NB4 (cell line): ENCODE results near the gene SMYD2.

ENCODE experiments used
- DNase-seq: peaks from one replicate; pipeline ENCODE4 v3.0.0; 2010; ENCODE audit warnings: low read depth
- H3K4me3 ChIP-seq: one replicate; pipeline ENCODE4 v1.5.1; 2011; ENCODE audit warnings: mild to moderate bottlenecking, low read depth, low read length, moderate library complexity
- CTCF ChIP-seq: IDR thresholded peaks from one replicate; pipeline ENCODE4 v1.5.1; 2012; ENCODE audit warnings: low read depth, low read length
- MAX ChIP-seq: IDR thresholded peaks from 2 replicates; pipeline ENCODE4 v1.6.1; 2011; ENCODE audit warnings: low read depth, low read length
- MYC ChIP-seq: IDR thresholded peaks from 2 replicates; pipeline ENCODE4 v1.6.1; 2011; ENCODE audit warnings: low read depth, low read length
- POLR2A ChIP-seq: IDR thresholded peaks from 2 replicates; pipeline ENCODE4 v1.6.1; 2011; ENCODE audit warnings: mild to moderate bottlenecking; ENCODE audit not compliant: insufficient read length; ENCODE audit errors: extremely low read depth

The SMYD2 gene

GRCh38 chr1:214385428-214385827, 104.5 kb downstream of the SMYD2 start:
- DNase-seq, result no peak
- TF ChIP-seq MAX (no peak), POLR2A (no peak), MYC (no peak), CTCF (no peak)
- H3K4me3 ChIP-seq, result no peak overlapping the region

GRCh38 chr1:214386333-214386732, 105.4 kb downstream of the SMYD2 start:
- no peak for TF ChIP-seq MYC
- no peak for TF ChIP-seq CTCF
- TF ChIP-seq MAX, result no peak
- no peak for TF ChIP-seq POLR2A

More at GRCh38 chr1:214386333-214386732, 105.4 kb downstream of the SMYD2 start:
- no peak overlapping the region for H3K4me3 ChIP-seq
- DNase-seq, result no peak
